ENCODE measurements around the gene GTPBP1.

GRCh38 chr22:38709306-38709705, 3.6 kb downstream of the GTPBP1 start:
- TF ChIP-seq CTCF (IDR thresholded peaks at IDR 0.05) (no peak), POLR2A (IDR thresholded peaks at IDR 0.05) (no peak)
